Stimulated activated CD4-positive, alpha-beta T cell treated with anti-CD3 and anti-CD28 coated beads, Interleukin-15, amount 100 ng/mL, for 48 hours (primary cell): ENCODE data around the gene C22orf15.

Source experiments
- DNase-seq, 2 donors: peaks; one replicate each; pipeline ENCODE4 v3.0.0-alpha.2; 2020; ENCODE audit warnings: low read depth in 2 of 2

C22orf15 gene

DNA sequence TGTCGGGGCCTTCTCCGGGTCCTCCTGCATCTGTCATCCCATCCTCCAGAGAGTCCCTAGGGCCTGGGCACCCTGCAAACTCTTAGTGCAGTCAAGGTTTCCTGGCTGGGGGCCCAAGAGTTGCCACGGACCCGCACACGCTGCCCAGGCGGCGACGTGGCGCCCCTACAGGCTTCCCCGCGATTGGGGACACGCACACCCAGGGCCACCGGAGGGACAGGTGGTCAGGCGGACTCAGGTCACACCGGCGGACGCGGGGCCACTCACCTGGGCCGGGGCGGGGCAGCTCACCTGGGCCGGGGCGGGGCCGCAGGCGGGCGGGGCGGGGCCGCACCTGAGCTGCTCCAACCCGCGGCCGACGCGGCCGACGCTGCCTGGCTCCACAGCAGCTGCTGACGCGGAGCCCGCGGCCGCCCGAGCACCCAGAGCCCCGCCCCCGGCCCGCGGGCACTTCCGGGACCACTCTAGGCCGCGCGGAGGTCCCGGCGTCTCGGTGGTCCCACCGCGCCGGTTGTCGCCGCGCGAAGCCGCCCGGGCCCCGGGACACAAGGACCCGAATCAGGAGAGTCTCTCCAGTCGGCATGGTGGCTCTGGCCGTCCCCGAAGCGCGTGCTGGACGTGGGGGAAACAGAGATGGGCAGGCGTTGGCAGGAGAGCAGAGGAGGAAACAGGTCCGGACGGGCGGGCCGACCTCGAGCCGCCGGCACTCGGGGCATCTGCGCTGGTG is 11.9 kb upstream of the C22orf15 start, which contains the start of gene ZNF70:
TSS of gene ZNF70 (minus strand) at position 399 of the 727 bp plus-strand sequence. CDS start 5,972 bp downstream, outside the sequence.
- DNase-seq, result peak; percentile 58 to 76

DNA sequence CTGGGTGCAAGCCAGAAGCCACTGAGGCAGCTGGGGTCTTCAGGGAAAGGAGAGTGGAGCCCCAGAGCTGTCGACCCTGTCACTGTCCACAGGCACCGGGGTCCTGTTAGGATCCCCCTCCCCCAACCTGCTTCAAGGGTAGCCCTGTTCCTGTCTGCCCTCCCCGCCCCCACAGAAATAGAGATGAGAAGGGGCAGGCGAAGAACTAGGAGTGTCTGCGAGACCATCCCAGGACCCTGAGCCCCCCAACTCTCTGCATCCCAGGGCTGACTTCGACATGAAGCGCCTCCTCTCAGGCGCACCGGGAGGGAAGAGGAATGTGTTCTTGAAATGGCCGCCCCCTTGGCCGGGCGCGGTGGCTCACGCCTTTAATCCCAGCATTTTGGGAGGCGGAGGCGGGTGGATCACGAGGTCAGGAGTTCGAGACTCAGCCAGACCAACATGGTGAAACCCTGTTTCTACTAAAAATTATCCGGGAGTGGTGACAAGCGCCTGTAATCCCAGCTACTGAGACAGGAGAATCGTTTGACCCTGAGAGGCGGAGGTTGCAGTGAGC is 11.3 kb upstream of the C22orf15 start:
- no peak for DNase-seq

DNA sequence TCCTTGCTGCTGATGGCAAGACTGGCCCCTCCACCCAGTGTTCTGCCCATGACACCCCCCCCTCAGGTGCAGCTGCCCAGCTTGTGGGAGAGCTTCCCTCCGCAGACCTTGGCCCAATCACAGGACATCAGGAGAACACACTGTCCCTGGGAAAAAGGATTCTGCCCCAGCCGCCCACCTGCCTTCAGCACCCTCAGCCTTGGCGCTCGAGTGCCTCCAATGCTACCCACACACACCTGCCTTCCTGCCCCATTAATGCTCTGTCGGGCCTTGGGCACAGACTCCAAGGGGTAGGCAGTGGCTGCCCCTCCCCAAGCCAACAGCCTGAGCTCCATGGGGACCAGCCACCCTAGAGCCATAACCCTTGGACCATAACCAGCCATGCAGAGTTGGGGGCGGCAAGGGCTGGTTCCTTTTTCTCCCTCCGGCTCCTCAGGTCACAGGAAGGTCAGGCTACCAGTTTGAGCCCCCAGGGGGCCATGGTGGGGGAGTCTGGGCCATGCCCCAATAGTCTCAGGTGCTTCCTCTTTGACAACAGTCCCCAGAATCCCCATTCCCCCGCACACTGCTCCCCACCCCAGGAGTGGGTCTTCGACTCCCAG is 10.6 kb upstream of the C22orf15 start:
- no peak for DNase-seq

DNA sequence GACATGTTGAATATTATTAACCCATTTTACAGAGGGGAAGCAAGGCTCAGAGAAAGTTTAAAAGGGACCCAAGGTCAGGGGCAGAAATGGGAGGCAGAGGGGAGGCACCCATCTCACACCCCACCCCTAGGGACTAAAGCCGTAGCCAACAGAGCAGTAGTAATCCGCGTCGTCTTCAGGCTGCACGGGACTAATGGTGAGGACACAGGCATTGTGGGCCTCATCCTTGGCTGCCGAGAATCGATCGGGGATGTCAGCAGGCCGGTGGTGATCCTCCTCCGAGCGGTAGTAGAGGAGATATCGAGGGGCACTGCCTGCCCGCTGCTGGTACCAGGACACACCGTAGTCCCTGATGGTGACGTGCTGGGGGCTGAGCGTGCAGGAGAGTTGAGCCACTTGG is 10.0 kb upstream of the C22orf15 start:
- DNase-seq, result no peak

DNA sequence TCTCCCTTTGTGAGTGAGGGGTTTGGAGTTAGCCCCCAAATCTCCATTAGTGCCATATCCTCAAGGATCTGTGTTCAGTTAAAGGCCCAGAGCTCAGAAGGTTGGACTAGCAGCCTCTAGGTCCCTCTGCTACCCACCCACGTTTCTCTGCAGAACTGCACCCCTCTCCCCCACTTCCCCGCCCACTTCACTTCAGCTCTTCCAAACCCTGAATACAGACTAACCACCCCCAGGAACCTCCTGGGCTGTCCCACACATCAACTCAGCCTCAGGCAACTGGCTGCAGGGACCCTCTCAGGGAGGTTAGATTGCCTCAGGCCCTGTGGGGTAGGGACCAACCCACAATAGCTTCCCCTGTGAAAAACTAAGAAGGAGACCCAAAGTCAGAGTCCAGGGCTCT is 9.4 kb upstream of the C22orf15 start:
- no peak for DNase-seq

DNA sequence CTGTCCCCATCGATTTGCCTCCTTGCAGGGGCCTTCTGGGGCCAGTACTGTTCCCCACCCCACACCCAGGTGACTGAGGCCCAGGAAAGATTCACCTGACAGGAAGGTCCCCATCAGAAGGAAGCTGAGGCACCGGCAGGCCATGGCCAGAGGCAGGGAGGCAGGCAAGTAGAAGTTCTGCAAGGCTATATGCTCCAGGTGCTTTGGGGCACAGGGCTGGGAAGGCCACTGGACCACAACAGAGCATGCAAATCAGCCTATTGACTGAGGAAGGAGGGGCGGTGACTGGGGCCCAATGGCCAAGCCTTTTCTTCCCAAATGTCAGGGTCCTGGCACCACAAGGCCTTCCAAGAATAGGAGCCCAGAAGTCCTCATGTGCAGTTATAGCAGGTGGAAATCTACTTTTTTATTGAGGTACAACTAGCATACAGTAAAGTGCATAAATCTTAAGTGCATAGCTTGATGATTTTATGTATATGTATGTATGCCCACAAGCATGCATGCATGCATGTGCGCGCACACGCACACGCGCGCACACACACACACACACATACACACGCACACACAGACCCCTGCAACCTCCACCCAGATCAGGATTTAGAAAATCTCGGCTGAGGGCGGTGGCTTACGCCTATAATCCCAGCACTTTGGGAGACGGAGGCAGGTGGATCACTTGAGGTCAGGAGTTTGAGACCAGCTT is 8.4 kb upstream of the C22orf15 start, which contains the start of gene VPREB3:
TSS of gene VPREB3 (minus strand) at position 206 of the 700 bp plus-strand sequence. CDS start at position 144, 62 bp downstream.
- no peak for DNase-seq

DNA sequence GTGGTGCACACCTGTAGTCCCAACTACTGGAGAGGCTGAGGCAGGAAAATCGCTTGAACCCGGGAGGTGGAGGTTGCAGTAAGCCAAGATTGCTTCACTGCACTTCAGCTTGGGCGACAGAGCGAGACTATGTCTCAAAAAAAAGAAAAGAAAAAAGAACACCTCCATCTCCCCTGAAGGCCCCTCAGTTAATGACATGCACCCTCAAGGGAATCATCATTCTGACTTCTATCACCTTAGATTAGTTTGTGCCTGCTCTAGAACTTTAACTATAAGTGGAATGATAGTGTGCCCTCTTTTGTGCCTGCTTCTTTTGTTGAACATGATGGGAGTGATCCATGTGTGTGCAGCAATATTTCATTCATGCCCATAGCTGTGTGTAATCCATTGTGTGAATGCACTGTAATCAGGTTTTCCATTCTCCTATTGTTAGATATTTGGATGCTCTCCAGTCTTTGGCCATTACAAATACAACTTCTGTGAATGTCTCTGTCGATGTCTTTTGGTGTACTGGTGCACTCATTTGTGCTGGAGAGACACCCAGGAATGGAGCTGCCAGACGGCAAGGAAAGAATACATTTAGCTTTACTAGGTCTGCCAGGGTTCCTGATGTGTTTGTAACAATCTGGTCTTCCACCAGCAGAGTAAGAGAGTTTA is 7.7 kb upstream of the C22orf15 start:
- no peak for DNase-seq

DNA sequence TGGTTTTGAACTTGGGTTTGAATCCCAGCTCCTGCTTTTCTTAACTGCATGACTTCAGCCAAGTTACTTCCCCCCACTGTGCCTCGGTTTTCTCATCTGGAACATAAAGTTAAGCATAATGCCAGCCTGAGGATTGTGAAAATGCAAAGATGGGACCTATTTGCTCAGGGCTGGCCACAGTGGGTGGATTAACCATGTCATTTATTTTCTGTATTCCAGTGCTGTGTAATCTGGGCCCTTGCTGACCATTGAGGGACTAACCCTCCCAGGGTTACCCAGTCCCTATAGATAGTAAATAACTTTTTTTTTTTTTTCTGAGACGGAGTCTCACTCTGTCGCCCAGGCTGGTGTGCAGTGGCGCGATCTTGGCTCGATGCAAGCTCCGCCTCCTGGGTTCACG is 7.1 kb upstream of the C22orf15 start:
- no peak for DNase-seq

DNA sequence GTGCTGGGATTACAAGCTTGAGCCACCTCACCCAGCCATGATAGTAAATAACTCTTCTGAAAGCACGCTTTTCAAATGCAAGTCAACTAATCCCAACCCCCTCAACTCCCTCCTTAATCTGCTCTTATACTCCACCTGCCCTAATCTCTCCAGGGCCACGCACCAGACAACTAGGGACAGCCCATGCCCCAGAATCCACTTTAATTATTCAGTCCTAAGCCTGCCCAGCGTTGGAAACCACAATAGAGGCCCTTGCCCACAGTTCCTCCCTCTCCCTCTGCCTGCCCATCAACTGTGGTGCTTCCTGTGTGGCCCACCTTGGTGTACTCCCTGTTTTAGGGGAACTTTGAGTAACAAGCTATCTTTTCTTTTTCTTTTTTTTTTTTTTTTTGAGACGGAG is 5.9 kb upstream of the C22orf15 start:
- DNase-seq, result no peak

DNA sequence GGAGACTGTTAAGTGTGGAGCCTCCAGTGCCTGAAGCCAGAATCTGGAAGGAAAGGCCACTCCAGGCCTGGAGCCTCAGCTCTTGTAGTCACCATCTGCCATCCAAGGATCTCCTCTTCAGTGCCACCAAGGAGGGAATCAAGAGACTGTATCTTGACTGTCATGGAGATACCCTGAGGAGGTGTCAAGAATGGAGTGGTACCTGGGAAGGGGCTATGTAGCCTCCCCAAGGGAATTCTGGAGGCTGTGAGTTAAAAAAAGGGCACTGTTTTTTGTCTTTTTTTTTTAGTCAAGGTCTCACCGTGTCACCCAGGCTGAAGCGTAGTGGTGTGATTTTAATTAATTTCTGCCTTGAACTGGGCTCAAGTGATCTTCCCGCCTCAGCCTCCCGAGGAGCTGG is 3.2 kb upstream of the C22orf15 start:
- no peak for DNase-seq

DNA sequence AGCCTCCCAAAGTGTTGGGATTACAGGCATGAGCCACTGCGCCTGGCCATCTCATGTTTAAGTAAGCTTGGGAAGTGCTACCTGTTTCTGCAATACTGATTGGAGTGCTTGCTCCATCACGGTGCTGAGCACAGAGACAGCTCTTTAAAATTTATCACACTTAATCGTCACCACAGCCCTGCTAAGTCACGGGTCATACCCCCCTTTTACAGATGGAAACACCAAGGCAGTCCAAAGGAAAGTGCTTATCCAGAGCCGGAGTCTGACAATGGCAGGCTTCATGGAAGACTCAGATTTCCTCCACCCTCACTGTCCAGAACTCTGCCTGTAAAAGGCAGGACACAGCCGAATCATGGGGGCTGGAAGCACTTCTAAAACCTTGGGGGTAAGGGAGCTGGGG is 2.7 kb upstream of the C22orf15 start:
- DNase-seq, result no peak

DNA sequence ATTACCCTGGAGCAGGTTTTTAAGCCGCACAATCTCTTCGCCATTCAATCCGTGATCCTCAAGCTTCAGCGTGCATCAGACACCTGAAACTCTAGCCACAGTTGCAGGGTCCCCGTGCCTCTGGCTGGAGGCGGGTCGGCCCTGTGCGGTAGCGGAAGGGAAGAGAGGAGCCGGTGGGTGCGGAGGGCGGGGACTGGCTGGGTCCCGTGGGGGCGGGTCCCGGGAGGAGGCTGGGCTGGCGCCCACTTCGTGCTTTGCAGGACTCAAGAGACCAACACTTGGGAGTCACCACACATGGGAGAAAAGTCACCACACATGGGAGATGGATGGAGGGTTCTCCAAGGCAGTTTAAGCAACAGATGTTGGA is 772 bp downstream of the C22orf15 start:
- no peak for DNase-seq

DNA sequence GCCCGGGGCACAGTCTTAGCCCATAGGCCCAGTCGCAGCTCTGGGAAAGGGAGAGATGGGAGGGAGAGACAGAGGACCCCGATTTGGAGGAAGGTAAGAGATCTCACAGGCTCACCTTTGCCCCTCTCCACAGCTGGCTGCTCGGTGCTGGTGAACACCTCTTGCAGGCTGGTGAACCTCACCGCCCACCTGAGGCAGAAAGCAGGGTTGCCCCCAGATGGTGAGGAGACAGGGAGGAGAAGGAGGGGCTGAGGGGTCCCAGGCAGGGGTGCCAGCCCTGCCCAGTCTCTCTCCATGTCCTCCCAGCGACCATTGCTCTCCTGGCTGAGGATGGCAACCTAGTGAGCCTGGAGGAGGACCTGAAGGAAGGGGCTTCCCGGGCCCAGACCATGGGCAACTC is 1.2 kb downstream of the C22orf15 start:
- no peak for DNase-seq

DNA sequence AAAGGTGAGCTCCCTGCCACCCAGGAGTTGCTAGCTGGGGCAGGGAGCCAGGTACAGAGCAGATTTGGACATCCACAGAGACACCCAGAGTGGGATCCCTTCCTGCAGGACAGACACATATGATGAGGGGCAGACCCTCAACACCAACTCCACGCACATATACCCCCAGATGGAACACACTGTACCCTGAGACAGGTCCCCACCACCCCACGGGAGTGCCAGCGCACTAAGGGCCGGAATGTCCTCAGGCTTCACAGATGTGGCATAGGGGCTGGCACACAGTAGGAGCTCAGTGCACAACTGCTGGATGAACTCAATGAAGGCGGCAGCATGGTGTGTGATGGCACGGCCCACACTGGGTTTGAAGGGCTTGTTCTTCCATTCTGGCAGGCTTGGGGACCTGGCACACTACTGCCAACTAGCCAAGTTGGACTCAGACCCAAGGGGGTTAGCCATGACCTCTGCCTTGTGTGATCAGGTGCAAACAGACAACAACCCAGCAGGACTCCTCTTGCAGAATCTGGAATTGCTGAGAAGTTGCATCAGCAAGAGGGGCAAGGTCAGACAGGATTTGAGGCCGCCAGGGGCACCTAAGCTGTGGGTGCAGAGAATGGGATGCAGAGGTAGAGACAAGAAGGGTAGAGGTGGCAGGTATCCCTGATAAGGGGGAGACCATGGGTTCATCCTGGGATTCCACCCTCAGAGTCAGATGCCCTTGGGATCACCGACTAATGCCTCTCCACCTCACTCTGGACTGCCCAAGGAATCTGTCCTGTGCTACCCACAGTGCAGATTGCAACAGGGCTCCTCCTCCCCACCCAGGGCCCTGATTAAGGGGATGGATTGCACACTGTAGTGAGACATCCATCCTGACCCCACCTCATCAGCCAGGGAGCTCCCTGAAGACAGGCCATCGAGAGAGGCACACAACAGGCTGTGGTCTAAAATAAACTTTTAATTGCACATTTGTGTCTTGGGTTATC is 2.4 kb downstream of the C22orf15 start:
- DNase-seq, result no peak

DNA sequence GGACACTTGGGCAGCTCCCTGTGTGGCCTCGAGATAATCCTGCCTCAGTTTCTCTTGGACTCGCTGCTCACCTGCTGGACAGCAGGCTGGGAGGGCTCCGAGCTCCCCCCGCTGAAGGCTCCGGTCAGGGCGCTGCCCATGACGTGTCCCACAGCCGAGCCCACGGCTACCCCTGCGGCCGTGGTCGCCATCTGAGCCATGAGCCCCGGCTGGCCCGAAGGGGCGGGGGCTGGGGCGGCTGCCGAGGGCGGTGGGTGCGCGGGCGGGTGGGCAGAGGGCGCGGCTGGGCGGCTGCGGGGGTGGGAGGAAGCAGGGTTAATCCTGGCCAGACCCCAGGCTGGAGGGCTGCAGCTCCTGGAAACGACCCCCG is 4.5 kb downstream of the C22orf15 start:
- no peak for DNase-seq

DNA sequence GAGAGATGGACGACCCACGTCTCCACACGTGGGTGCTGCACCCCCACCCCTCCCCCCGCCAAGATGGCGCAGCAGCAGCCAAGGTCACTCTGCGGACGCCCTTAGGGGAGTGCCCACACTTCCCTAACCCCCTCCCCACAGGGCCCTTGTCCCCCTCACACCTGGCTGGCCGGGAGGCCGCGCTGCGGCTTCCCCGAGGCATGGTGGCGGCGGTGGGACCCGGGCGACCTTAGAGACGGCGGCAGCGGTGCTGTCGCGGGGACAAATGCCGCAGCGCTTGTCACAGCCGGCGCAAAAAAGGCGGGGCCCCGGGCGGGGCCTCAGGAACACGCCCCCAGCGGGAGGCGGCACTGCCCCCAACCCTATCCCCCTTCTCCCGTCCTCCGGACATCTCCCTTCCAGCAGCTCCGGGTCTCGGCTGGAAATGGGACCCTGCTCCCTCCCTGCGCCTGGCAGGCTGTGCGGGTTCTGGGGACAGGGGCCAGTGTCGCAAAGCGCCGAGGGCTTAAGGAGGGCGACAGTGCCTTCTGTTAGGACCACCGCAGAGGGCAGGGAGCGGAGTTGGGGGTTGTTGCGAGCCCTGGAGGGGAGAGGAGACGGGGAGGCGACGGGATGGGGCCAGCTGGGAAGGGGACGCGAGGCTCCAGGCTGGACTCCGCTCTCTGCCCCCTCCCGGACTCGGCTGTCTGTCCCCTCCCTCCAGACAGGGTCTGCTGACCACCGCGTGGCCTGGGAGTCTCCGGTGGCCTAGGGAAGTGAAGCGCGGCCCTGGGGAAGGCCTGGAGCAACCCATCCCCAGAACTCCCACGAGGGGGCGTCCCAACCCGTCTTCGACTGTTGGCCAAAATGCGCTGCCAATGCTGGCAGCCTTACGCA is 5.1 kb downstream of the C22orf15 start, which contains the start of gene CHCHD10:
TSS of gene CHCHD10 (minus strand) at position 300 of the 876 bp plus-strand sequence. CDS start at position 202, 98 bp downstream.
- DNase-seq, result peak; percentile 60 to 74

DNA sequence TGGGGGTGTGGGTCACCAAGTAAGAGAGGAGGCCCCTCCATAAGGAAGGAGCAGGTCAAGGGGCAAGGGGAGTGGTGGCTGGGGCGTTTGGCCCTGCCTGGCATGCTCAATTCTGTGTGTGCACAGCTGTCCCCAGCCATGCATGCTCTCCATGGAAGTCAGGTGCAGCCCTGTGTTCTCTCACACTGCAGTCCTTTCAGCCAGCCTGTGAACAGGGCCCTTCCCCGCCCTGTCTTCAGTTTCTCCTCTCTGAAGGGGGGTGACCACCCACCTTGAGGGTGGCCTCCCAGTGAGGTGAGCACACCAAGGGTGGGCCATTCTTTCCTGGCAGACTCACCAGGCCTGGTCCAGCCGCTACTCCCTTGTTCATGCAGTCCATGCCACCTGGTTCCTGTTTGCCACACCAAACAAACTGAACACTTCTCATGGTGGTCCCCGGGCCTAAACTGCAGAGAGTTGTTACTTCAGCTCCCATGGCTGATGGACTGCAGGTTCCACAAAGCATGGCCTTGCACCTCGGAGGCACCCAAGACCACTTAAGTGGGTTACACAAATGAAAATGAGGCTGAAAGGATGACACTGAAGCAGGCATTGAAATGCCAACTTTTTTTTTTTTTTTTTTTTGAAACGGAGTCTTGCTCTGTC is 6.7 kb downstream of the C22orf15 start:
- DNase-seq, result no peak

DNA sequence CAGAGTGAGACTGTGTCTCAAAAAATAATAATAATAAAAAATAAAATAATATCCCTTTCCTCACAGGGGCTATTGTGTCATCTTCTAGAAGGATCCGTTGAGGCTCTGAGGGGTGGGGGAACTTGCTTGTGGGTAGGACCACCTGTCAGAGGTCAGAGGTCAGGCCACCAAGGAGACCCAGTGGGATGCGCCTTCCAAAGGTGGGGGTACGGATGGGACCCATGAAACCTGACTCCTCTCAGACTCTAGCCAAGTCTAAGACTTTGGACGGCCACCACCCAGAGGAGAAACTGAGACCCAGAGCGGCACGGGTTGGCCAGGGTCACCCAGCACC is 9.5 kb downstream of the C22orf15 start:
- no peak for DNase-seq
